ENCODE measurements around the gene MMS22L. TPM values are rescaled to one million over a fixed set of nuclear protein-coding genes. Genes with fewer than 3 reads are reported as not detected.
A peak's percentile ranks its signal among the peaks of the same experiment; 100 is the strongest.

The MMS22L gene
- total RNA-seq (10 to 100 TPM; 10.5 to 13.1 TPM), polyA plus RNA-seq (1 to 10 TPM; 2.5 to 4.7 (median 3.0) TPM), total RNA-seq (8.4 to 30.0 (median 20.2) reads per million in 6 experiments)

- Mint-ChIP-seq H3K27me3 (no peaks in the 10 kb centered on the region), H3K4me3 (peak within 1 kb of the TSS; percentile 90 to 99 (median 96)), H3K27ac (peak within 1 kb of the TSS; percentile 73 to 95 (median 95)), H3K4me1 (peaks cover 4 to 28% (median 18%) of the 10 kb centered on the region in 4 donors), H3K36me3 (peaks cover 0 to 10% (median 6%) of the 10 kb centered on the region in 3 donors), H3K9me3 (no peaks in the 10 kb centered on the region)
- peak; percentile 94 to 97 for ATAC-seq
- POLR2A ChIA-PET: interaction anchor here (1.5 kb wide), 1 partner anchor 358 kb away, joined by 5 read pairs; the partner anchor contains the start of gene KLHL32
- DNase-seq: peak; percentile 85 to 96 (median 92)
These were observed at the start of gene MMS22L for GRCh38 chr6:97282726-97283617. TSS of gene MMS22L (minus strand) at chr6:97283216. CDS start at chr6:97282477, 739 bp downstream.

- ATAC-seq (no peak), DNase-seq (no peak)
- Mint-ChIP-seq H3K27me3 (peaks cover 0 to 10% (median 4%) of the 10 kb centered on the region in 5 donors), H3K27ac (no peak overlapping the region), H3K36me3 (peaks cover 0 to 5% (median 0%) of the 10 kb centered on the region in 3 donors), H3K9me3 (peaks cover 0 to 8% (median 0%) of the 10 kb centered on the region in 9 donors), H3K4me1 (no peaks in the 10 kb centered on the region), H3K4me3 (no peak overlapping the region)
- POLR2A ChIA-PET: no interaction called here
These were observed 39.8 kb upstream of the MMS22L start for GRCh38 chr6:97322811-97323210.

- H3K9me3 Mint-ChIP-seq: peaks cover 0 to 2% (median 0%) of the 10 kb centered on the region in 9 donors
- no peaks in the 10 kb centered on the region for H3K36me3 Mint-ChIP-seq
- H3K27ac Mint-ChIP-seq: no peak overlapping the region
- H3K4me1 Mint-ChIP-seq: no peaks in the 10 kb centered on the region
- H3K27me3 Mint-ChIP-seq: peaks cover 0 to 5% (median under 1%) of the 10 kb centered on the region in 5 donors
- POLR2A ChIA-PET: no interaction called here
- no peak overlapping the region for H3K4me3 Mint-ChIP-seq
- no peak for ATAC-seq
- no peak for DNase-seq
These were observed 39.2 kb upstream of the MMS22L start for GRCh38 chr6:97322226-97322625.

- POLR2A ChIA-PET: no interaction called here
- H3K9me3 Mint-ChIP-seq: no peaks in the 10 kb centered on the region
- DNase-seq (no peak), ATAC-seq (no peak)
- no peak overlapping the region for H3K27ac Mint-ChIP-seq
- H3K4me1 Mint-ChIP-seq: no peaks in the 10 kb centered on the region
- H3K4me3 Mint-ChIP-seq: no peak overlapping the region
- no peaks in the 10 kb centered on the region for H3K36me3 Mint-ChIP-seq
- no peaks in the 10 kb centered on the region for H3K27me3 Mint-ChIP-seq
These were observed 34.0 kb upstream of the MMS22L start for GRCh38 chr6:97316978-97317377.

- H3K27ac Mint-ChIP-seq: no peak overlapping the region
These were observed 29.2 kb upstream of the MMS22L start for GRCh38 chr6:97312241-97312640.

GRCh38 chr6:97306544-97307320 is 23.7 kb upstream of the MMS22L start:
- Mint-ChIP-seq H3K4me3 (no peak overlapping the region), H3K4me1 (peaks cover 0 to 3% (median 0%) of the 10 kb centered on the region in 4 donors), H3K36me3 (no peaks in the 10 kb centered on the region), H3K9me3 (no peaks in the 10 kb centered on the region), H3K27me3 (peaks cover 6 to 17% (median 13%) of the 10 kb centered on the region in 5 donors), H3K27ac (no peak overlapping the region)
- POLR2A ChIA-PET: no interaction called here
- no peak for ATAC-seq
- DNase-seq: no peak

More at GRCh38 chr6:97312241-97312640, 29.2 kb upstream of the MMS22L start:
- Mint-ChIP-seq H3K9me3 (no peaks in the 10 kb centered on the region), H3K4me3 (no peak overlapping the region), H3K27me3 (no peaks in the 10 kb centered on the region), H3K36me3 (no peaks in the 10 kb centered on the region), H3K4me1 (no peaks in the 10 kb centered on the region)
- POLR2A ChIA-PET: no interaction called here
- ATAC-seq: no peak
- no peak for DNase-seq

GRCh38 chr6:97305414-97306066 is 22.5 kb upstream of the MMS22L start:
- Mint-ChIP-seq H3K36me3 (no peaks in the 10 kb centered on the region), H3K27ac (peak overlapping the region in 1 of 10 donors; percentile 55), H3K4me1 (peaks cover 0 to 3% (median 0%) of the 10 kb centered on the region in 4 donors), H3K27me3 (peaks cover 9 to 20% (median 14%) of the 10 kb centered on the region in 5 donors), H3K4me3 (no peak overlapping the region), H3K9me3 (no peaks in the 10 kb centered on the region)
- no peak for ATAC-seq
- POLR2A ChIA-PET: no interaction called here
- no peak for DNase-seq

GRCh38 chr6:97304701-97305100 is 21.7 kb upstream of the MMS22L start:
- H3K9me3 Mint-ChIP-seq: no peaks in the 10 kb centered on the region
- DNase-seq (no peak), ATAC-seq (no peak)
- H3K4me3 Mint-ChIP-seq: no peak overlapping the region
- H3K27me3 Mint-ChIP-seq: peaks cover 9 to 23% (median 15%) of the 10 kb centered on the region in 5 donors
- H3K36me3 Mint-ChIP-seq: no peaks in the 10 kb centered on the region
- peaks cover 0 to 3% (median 0%) of the 10 kb centered on the region in 4 donors for H3K4me1 Mint-ChIP-seq
- POLR2A ChIA-PET: no interaction called here
- no peak overlapping the region for H3K27ac Mint-ChIP-seq

- no peak overlapping the region for H3K4me3 Mint-ChIP-seq
These were observed 11.4 kb upstream of the MMS22L start for GRCh38 chr6:97294451-97294850.

GRCh38 chr6:97293198-97293696 is 10.2 kb upstream of the MMS22L start:
- no peak for DNase-seq
- Mint-ChIP-seq H3K27me3 (peaks cover 4 to 32% (median 24%) of the 10 kb centered on the region in 5 donors), H3K9me3 (peaks cover 0 to 8% (median 3%) of the 10 kb centered on the region in 9 donors), H3K4me3 (no peak overlapping the region), H3K4me1 (no peaks in the 10 kb centered on the region), H3K27ac (no peak overlapping the region), H3K36me3 (peaks cover 0 to 9% (median 7%) of the 10 kb centered on the region in 3 donors)
- POLR2A ChIA-PET: no interaction called here
- no peak for ATAC-seq

More at GRCh38 chr6:97294451-97294850, 11.4 kb upstream of the MMS22L start:
- Mint-ChIP-seq H3K36me3 (peaks cover 0 to 9% (median 4%) of the 10 kb centered on the region in 3 donors), H3K4me1 (no peaks in the 10 kb centered on the region), H3K27ac (no peak overlapping the region), H3K9me3 (peaks cover 0 to 8% (median 3%) of the 10 kb centered on the region in 9 donors), H3K27me3 (peaks cover 6 to 37% (median 28%) of the 10 kb centered on the region in 5 donors)
- no peak for DNase-seq
- POLR2A ChIA-PET: no interaction called here
- no peak for ATAC-seq

- Mint-ChIP-seq H3K9me3 (peaks cover 0 to 8% (median 3%) of the 10 kb centered on the region in 9 donors), H3K4me1 (no peaks in the 10 kb centered on the region), H3K27me3 (peaks cover 3 to 27% (median 22%) of the 10 kb centered on the region in 5 donors)
These were observed 9.7 kb upstream of the MMS22L start for GRCh38 chr6:97292671-97293070.

GRCh38 chr6:97291896-97292295 is 8.9 kb upstream of the MMS22L start:
- DNase-seq: no peak

More at GRCh38 chr6:97292671-97293070, 9.7 kb upstream of the MMS22L start:
- DNase-seq: no peak
- Mint-ChIP-seq H3K36me3 (peaks cover 0 to 8% (median 7%) of the 10 kb centered on the region in 3 donors), H3K4me3 (no peak overlapping the region), H3K27ac (no peak overlapping the region)
- POLR2A ChIA-PET: no interaction called here
- no peak for ATAC-seq

More at GRCh38 chr6:97291896-97292295, 8.9 kb upstream of the MMS22L start:
- Mint-ChIP-seq H3K4me1 (no peaks in the 10 kb centered on the region), H3K27ac (no peak overlapping the region), H3K36me3 (peaks cover 0 to 7% (median 4%) of the 10 kb centered on the region in 3 donors), H3K27me3 (peaks cover 0 to 23% (median 20%) of the 10 kb centered on the region in 5 donors), H3K9me3 (peaks cover 0 to 8% (median 0%) of the 10 kb centered on the region in 9 donors), H3K4me3 (no peak overlapping the region)
- ATAC-seq: no peak
- POLR2A ChIA-PET: no interaction called here
